PC-3 (cell line): Measurements from ENCODE around the gene SERPINA5. TPM values are rescaled to one million over a fixed set of nuclear protein-coding genes. Genes with fewer than 3 reads are reported as not detected.
A peak's percentile ranks its signal among the peaks of the same experiment; 100 is the strongest.

Source experiments
- ATAC-seq: fragments of 200-7000 bp; cut with Tn5 transposase; 2 replicates; pipeline ENCODE4 v1.9.1; 2020; ENCODE audit warnings: mild to moderate bottlenecking, moderate library complexity
- BruUV-seq: library from RNA; stranded (reverse); fragments of 400-500 nt; replicated peaks from 2 replicates; lab custom pipeline; 2021; lab: Mats Ljungman, UMichigan
- CTCF ChIA-PET: fragments of 300-600 bp; sonication (Branson Sonifier 250); formaldehyde crosslinking; loops from one replicate; lab custom pipeline; 2022; ENCODE audit warnings: antibody characterized with exemption; lab: Charles Lee
- POLR2A ChIA-PET: fragments of 300-600 bp; sonication (Branson Sonifier 250); formaldehyde crosslinking; loops from one replicate; lab custom pipeline; 2022; ENCODE audit warnings: antibody characterized with exemption; ENCODE audit not compliant: unreplicated experiment; lab: Charles Lee
- DNase-seq: peaks from one replicate; pipeline ENCODE4 v3.0.0-alpha.2; 2015
- H2AFZ ChIP-seq: fragments of 300-600 bp; sonication (generic); 2 replicates; pipeline ENCODE4 v1.6.0; 2016; ENCODE audit warnings: antibody characterized with exemption, low read length
- H3F3A ChIP-seq: fragments of 300-600 bp; sonication (generic); one replicate; pipeline ENCODE4 v1.6.0; 2017; ENCODE audit warnings: antibody characterized with exemption, low read length, control low read depth, mild to moderate bottlenecking; ENCODE audit not compliant: unreplicated experiment
- H3K27ac ChIP-seq: fragments of 300-600 bp; sonication (generic); 2 replicates; pipeline ENCODE4 v1.5.1; 2016; ENCODE audit warnings: mild to moderate bottlenecking, low read length
- H3K27me3 ChIP-seq: fragments of 300-600 bp; sonication (generic); 2 replicates; pipeline ENCODE4 v1.6.1; 2016; ENCODE audit warnings: low read length, mixed read lengths
- H3K36me3 ChIP-seq: fragments of 300-600 bp; sonication (generic); 2 replicates; pipeline ENCODE4 v1.6.1; 2016; ENCODE audit warnings: low read depth, mixed run types, low read length, mixed read lengths
- H3K4me1 ChIP-seq: fragments of 300-600 bp; sonication (generic); 2 replicates; pipeline ENCODE4 v1.5.1; 2016; ENCODE audit warnings: low read length; ENCODE audit not compliant: insufficient read depth
- H3K4me2 ChIP-seq: fragments of 300-600 bp; sonication (generic); 2 replicates; pipeline ENCODE4 v1.6.0; 2016; ENCODE audit warnings: low read length
- H3K4me3 ChIP-seq: fragments of 300-600 bp; sonication (generic); 2 replicates; pipeline ENCODE4 v1.5.1; 2016; ENCODE audit warnings: mild to moderate bottlenecking, low read length, mixed read lengths
- H3K79me2 ChIP-seq: fragments of 300-600 bp; sonication (generic); 2 replicates; pipeline ENCODE4 v1.6.1; 2017; ENCODE audit warnings: low read length, mixed read lengths
- H3K9ac ChIP-seq: fragments of 300-600 bp; sonication (generic); 2 replicates; pipeline ENCODE4 v1.6.0; 2016; ENCODE audit warnings: mild to moderate bottlenecking, low read length
- H3K9me2 ChIP-seq: fragments of 300-600 bp; sonication (generic); replicated peaks from 2 replicates; pipeline ENCODE4 v1.6.1; 2016; ENCODE audit warnings: mixed run types, low read length, mixed read lengths
- H3K9me3 ChIP-seq: fragments of 300-600 bp; sonication (generic); 2 replicates; pipeline ENCODE4 v1.6.1; 2016; ENCODE audit warnings: low read length, mixed read lengths
- H4K20me1 ChIP-seq: fragments of 300-600 bp; sonication (generic); 2 replicates; pipeline ENCODE4 v1.6.1; 2016; ENCODE audit warnings: low read length, mixed read lengths
- EZH2 ChIP-seq: fragments of 300-600 bp; sonication (generic); IDR thresholded peaks from one replicate; pipeline ENCODE4 v1.6.1; 2017; ENCODE audit warnings: antibody characterized with exemption, mild to moderate bottlenecking, low read length; ENCODE audit not compliant: unreplicated experiment
- EZH2phosphoT487 ChIP-seq: fragments of 300-600 bp; sonication (generic); IDR thresholded peaks from 2 replicates; pipeline ENCODE4 v1.6.1; 2018; ENCODE audit warnings: mild to moderate bottlenecking, antibody characterized with exemption, low read length, borderline replicate concordance
- intact Hi-C: fragments of 100-400 bp; cut with micrococcal nuclease; formaldehyde crosslinking; loops from 2 replicates; pipeline ENCODE4 v1.9.0; 2023
- total RNA-seq: library from RNA; depleted of rRNA; stranded (reverse); fragments of >200 nt; gene quantifications from 2 replicates; pipeline ENCODE4 v1.2.3, GENCODE V29; 2014
- TF ChIP-seq, protein P1 (sequence below): fragments of 300-600 bp; sonication (generic); conservative IDR thresholded peaks from 2 replicates; pipeline ENCODE4 v1.5.1; 2017; ENCODE audit warnings: antibody characterized with exemption, low read depth, mild to moderate bottlenecking, low read length

The SERPINA5 gene
- total RNA-seq, 1 experiment from 2014 or later, result not detected

DNA sequence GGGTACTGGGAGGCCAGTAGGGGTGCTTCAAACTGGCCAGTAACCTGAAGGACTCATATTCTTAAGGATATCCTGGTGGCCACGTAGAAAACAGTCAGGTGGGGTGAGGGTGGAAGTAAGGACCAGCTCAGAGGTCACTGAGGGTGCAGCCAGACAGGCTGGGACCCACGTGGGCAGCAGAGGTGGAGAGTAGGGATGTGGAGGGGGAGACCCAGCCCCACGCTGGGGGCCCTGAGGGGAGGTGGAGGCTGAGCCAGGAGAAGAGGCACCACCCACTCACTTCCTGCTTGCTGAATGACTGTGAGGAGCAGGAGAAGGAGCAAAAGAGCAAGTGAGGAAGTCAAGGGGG, 18.4 kb downstream of the SERPINA5 start:
- TF ChIP-seq, protein P1, sequence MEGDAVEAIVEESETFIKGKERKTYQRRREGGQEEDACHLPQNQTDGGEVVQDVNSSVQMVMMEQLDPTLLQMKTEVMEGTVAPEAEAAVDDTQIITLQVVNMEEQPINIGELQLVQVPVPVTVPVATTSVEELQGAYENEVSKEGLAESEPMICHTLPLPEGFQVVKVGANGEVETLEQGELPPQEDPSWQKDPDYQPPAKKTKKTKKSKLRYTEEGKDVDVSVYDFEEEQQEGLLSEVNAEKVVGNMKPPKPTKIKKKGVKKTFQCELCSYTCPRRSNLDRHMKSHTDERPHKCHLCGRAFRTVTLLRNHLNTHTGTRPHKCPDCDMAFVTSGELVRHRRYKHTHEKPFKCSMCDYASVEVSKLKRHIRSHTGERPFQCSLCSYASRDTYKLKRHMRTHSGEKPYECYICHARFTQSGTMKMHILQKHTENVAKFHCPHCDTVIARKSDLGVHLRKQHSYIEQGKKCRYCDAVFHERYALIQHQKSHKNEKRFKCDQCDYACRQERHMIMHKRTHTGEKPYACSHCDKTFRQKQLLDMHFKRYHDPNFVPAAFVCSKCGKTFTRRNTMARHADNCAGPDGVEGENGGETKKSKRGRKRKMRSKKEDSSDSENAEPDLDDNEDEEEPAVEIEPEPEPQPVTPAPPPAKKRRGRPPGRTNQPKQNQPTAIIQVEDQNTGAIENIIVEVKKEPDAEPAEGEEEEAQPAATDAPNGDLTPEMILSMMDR, result no peak
- no peak for TF ChIP-seq EZH2phosphoT487
- TF ChIP-seq EZH2, result no peak
- 0 out of 2 replicates have a peak overlapping the region, but pooled peaks have one; percentile 42 for H2AFZ ChIP-seq
- CTCF ChIA-PET, result no interaction called here
- no TSS peak for BruUV-seq
- peak overlapping the region; percentile 96 for H3K27ac ChIP-seq
- no peak for ATAC-seq
- no peaks in the 10 kb centered on the region for H4K20me1 ChIP-seq
- no peaks in the 10 kb centered on the region for H3K9me3 ChIP-seq
- H3F3A ChIP-seq, result no peaks in the 10 kb centered on the region
- H3K27me3 ChIP-seq, result no peaks in the 10 kb centered on the region
- H3K9me2 ChIP-seq, result no peaks in the 10 kb centered on the region
- intact Hi-C loops, result no loop called here
- no peaks in the 10 kb centered on the region for H3K36me3 ChIP-seq
- H3K4me1 ChIP-seq, result peaks cover 36% of the 10 kb centered on the region
- POLR2A ChIA-PET, result no interaction called here
- no peak for DNase-seq
- peak overlapping the region; percentile 72 for H3K9ac ChIP-seq
- peak overlapping the region; percentile 34; the same call in 1 of the 2 replicates for H3K4me2 ChIP-seq
- H3K4me3 ChIP-seq, result no peak overlapping the region
- no peaks in the 10 kb centered on the region for H3K79me2 ChIP-seq

DNA sequence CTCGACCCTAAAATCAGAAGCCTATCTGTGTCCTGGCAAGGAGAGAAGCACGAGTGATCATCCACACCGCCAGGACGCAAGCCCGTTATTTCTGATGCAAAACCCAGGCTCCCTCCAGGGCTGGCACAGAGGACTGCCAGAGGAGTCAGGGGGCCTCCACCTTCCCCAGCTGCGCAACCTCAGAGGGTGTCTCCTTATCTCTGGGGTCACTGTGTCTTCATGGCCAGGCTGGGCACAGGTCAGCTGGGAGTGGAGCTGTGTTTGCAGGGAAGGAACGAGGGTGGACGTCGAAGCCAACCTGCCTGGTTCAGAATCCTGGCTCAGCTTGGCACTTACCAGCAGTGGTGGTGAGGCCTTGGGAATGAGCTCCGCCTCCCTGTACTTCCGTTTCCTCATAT, 18.9 kb downstream of the SERPINA5 start:
- Histone ChIP-seq H3K9ac (peak overlapping the region; percentile 72), H3K9me3 (no peaks in the 10 kb centered on the region), H3K27me3 (no peaks in the 10 kb centered on the region), H3K27ac (peak overlapping the region; percentile 96), H3F3A (no peaks in the 10 kb centered on the region), H4K20me1 (no peaks in the 10 kb centered on the region), H2AFZ (no peak overlapping the region), H3K4me2 (no peak overlapping the region), H3K79me2 (no peaks in the 10 kb centered on the region), H3K4me1 (peaks cover 36% of the 10 kb centered on the region), H3K9me2 (no peaks in the 10 kb centered on the region), H3K4me3 (no peak overlapping the region), H3K36me3 (no peaks in the 10 kb centered on the region)
- TF ChIP-seq EZH2phosphoT487 (no peak), EZH2 (no peak)
- TF ChIP-seq, protein P1, result no peak
- POLR2A ChIA-PET, result no interaction called here
- DNase-seq (no peak), ATAC-seq (no peak)
- intact Hi-C loops, result no loop called here
- CTCF ChIA-PET, result no interaction called here
- no TSS peak for BruUV-seq

DNA sequence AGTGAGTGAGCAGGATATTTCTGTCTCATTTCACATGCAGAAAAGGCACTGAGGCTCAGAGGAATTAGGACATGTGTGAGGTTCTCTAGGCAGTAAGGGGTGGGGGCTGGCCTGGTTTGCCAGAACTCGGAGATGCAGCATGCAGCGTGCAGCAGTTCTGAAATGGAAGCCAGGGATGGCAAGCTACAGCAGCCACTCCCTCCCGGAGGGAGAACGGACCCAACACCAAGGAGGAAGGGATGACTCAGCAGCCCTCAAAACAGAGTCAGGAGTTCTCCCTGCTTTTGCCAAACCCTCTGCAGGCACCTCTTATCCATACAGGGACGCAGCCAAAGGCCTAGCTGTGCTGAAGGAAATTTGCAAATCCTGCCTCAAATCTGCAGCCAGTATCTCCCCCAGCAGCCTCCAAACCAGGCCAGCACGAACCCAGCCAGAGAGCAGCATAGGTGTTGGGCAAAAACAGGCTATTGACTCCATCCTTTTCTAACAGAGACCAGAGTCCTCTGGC, 20.7 kb downstream of the SERPINA5 start:
- peak overlapping the region; percentile 53 for H3K27ac ChIP-seq
- H3K4me3 ChIP-seq, result no peak overlapping the region
- no peaks in the 10 kb centered on the region for H3K36me3 ChIP-seq
- TF ChIP-seq EZH2 (no peak), EZH2phosphoT487 (no peak)
- TF ChIP-seq, protein P1, result no peak
- no peaks in the 10 kb centered on the region for H4K20me1 ChIP-seq
- 0 out of 2 replicates have a peak overlapping the region, but pooled peaks have one; percentile 34 for H2AFZ ChIP-seq
- no peaks in the 10 kb centered on the region for H3F3A ChIP-seq
- peak; percentile 48 for DNase-seq
- H3K9me3 ChIP-seq, result no peaks in the 10 kb centered on the region
- ChIA-PET CTCF (no interaction called here), POLR2A (no interaction called here)
- H3K4me2 ChIP-seq, result no peak overlapping the region
- intact Hi-C loops, result no loop called here
- peaks cover 36% of the 10 kb centered on the region for H3K4me1 ChIP-seq
- no peaks in the 10 kb centered on the region for H3K79me2 ChIP-seq
- H3K9ac ChIP-seq, result no peak overlapping the region
- H3K27me3 ChIP-seq, result no peaks in the 10 kb centered on the region
- no peaks in the 10 kb centered on the region for H3K9me2 ChIP-seq
- no TSS peak for BruUV-seq
- no peak for ATAC-seq
